Mucosa of descending colon (tissue), 3 donors: ENCODE results near the gene WNT11. TPM values are rescaled to one million over a fixed set of nuclear protein-coding genes. Genes with fewer than 3 reads are reported as not detected.

ENCODE experiments used
- ATAC-seq: fragments of 200-7000 bp; cut with Tn5 transposase; one replicate; pipeline ENCODE4 v1.9.1; 2020; ENCODE audit warnings: mild to moderate bottlenecking, moderate library complexity
- DNase-seq, 3 donors: peaks; one replicate each; pipeline ENCODE4 v3.0.0-alpha.2; 2020
- H3K36me3 ChIP-seq: fragments of 200-600 bp; one replicate; pipeline ENCODE4 v1.8.0; 2021; ENCODE audit warnings: low read depth, mild to moderate bottlenecking
- H3K4me1 ChIP-seq: fragments of 200-600 bp; one replicate; pipeline ENCODE4 v1.8.0; 2021; ENCODE audit warnings: low read depth, mild to moderate bottlenecking
- H3K4me3 ChIP-seq: fragments of 200-600 bp; one replicate; pipeline ENCODE4 v1.8.0; 2021; ENCODE audit warnings: mild to moderate bottlenecking
- H3K9me3 ChIP-seq: fragments of 200-600 bp; one replicate; pipeline ENCODE4 v1.8.0; 2021; ENCODE audit warnings: mild to moderate bottlenecking
- CTCF ChIP-seq: fragments of 200-600 bp; IDR thresholded peaks from one replicate; pipeline ENCODE4 v1.8.0; 2022; ENCODE audit warnings: antibody characterized with exemption, mild to moderate bottlenecking
- intact Hi-C, 2 donors: fragments of 100-400 bp; cut with DNase I in 1 of 2; cut with micrococcal nuclease in 1 of 2; formaldehyde crosslinking; loops; one replicate each; pipeline versions ENCODE4 v1.11.0 to v1.11.1; 2022; cut with DNase I, micrococcal nuclease
- total RNA-seq, 3 donors: library from RNA; stranded (reverse); fragmentation: NEBNext Ultra II Directional in 2 of 3; extraction: Animal tissue kit (Norgen Biotek cat#: 25700) in 2 of 3; gene quantifications; one replicate each; pipeline versions ENCODE4 v1.2.1 to v1.2.4, GENCODE V29; 2021 to 2023
- donor health status: DM: no; HTN: no; CAD: no; lungs with moderate emphysema.
- donor health status: DM: no; HTN: no; CAD: no.
- donor health status: DM: no; HTN: yes; CAD: no.

Gene WNT11
- total RNA-seq, 3 donors from 2014 or later = 3.4 to 5.7 (median 5.2) TPM

- no peak for ATAC-seq
- intact Hi-C loops = no loop called here
- DNase-seq = peak in 1 of 3 donors; percentile 37
- H3K9me3 ChIP-seq = no peaks in the 10 kb centered on the region
- H3K4me3 ChIP-seq = no peak overlapping the region
- peaks cover 16% of the 10 kb centered on the region for H3K4me1 ChIP-seq
- no peak for TF ChIP-seq CTCF
- H3K36me3 ChIP-seq = no peaks in the 10 kb centered on the region
Measured at GRCh38 chr11:76237914-76238313, 31.6 kb upstream of the WNT11 start.

GRCh38 chr11:76237000-76237649 lies 30.8 kb upstream of the WNT11 start:
- no peak for TF ChIP-seq CTCF
- DNase-seq (no peak), ATAC-seq (no peak)
- intact Hi-C loops = no loop called here
- H3K36me3 ChIP-seq = no peaks in the 10 kb centered on the region
- H3K9me3 ChIP-seq = no peaks in the 10 kb centered on the region
- no peak overlapping the region for H3K4me3 ChIP-seq
- H3K4me1 ChIP-seq = peaks cover 20% of the 10 kb centered on the region

- Histone ChIP-seq H3K4me1 (peaks cover 24% of the 10 kb centered on the region), H3K36me3 (no peaks in the 10 kb centered on the region), H3K4me3 (peak overlapping the region; percentile 37), H3K9me3 (no peaks in the 10 kb centered on the region)
- DNase-seq (peak in 2 of 3 donors; percentile 66 to 72), ATAC-seq (peak; percentile 50)
- no peak for TF ChIP-seq CTCF
- intact Hi-C loops = no loop called here
Measured at GRCh38 chr11:76236092-76236999, 30.0 kb upstream of the WNT11 start.

GRCh38 chr11:76235233-76236091 lies 29.2 kb upstream of the WNT11 start:
- peaks cover 24% of the 10 kb centered on the region for H3K4me1 ChIP-seq
- H3K9me3 ChIP-seq = no peaks in the 10 kb centered on the region
- TF ChIP-seq CTCF = no peak
- intact Hi-C loops = no loop called here
- DNase-seq (peak; percentile 90 to 93 (median 92)), ATAC-seq (peak; percentile 79)
- H3K36me3 ChIP-seq = no peaks in the 10 kb centered on the region
- H3K4me3 ChIP-seq = peak overlapping the region; percentile 37
